Measurements from ENCODE around the gene HMGB1. TPM values are rescaled to one million over a fixed set of nuclear protein-coding genes. Genes with fewer than 3 reads are reported as not detected.
"Not testable (repeated sequence)": the region's sequence is repeated elsewhere in the genome, so short reads cannot be mapped to it uniquely, and the experiment has no call there.

HMGB1 gene
- total and polyA plus RNA-seq, 4 donors: 296 to 749 (median 585) TPM

GRCh38 chr13:30454991-30455390 lies 10.7 kb downstream of the HMGB1 start:
- no peak overlapping the region for H3K27ac ChIP-seq (ENCODE audit: low read depth, low read length)
- no peak for DNase-seq (ENCODE audit: low read depth in 4 of 6, low spot score in 6 of 6)

GRCh38 chr13:30453727-30454126 lies 12.0 kb downstream of the HMGB1 start:
- WGBS (ENCODE audit: insufficient coverage): no CpG with 5 or more reads among the region's 4 CpGs
- no peak overlapping the region for H3K27ac ChIP-seq (ENCODE audit: low read depth, low read length)

More at GRCh38 chr13:30454991-30455390, 10.7 kb downstream of the HMGB1 start:
- peaks cover 3% of the 10 kb centered on the region for H3K36me3 ChIP-seq (ENCODE audit: control insufficient read depth, insufficient read depth, low read length)
- H3K9me3 ChIP-seq (ENCODE audit: control insufficient read depth, insufficient read depth, low read length): no peaks in the 10 kb centered on the region
- no peak overlapping the region for H3K4me3 ChIP-seq (ENCODE audit: low read depth, low read length)
- WGBS (ENCODE audit: insufficient coverage): 78% methylated on average over 2 of the region's 2 CpGs
- no peaks in the 10 kb centered on the region for H3K27me3 ChIP-seq (ENCODE audit: control insufficient read depth, insufficient read depth, low read length)
- peaks cover 2% of the 10 kb centered on the region for H3K4me1 ChIP-seq (ENCODE audit: control insufficient read depth, insufficient read depth, low read length)

DNA sequence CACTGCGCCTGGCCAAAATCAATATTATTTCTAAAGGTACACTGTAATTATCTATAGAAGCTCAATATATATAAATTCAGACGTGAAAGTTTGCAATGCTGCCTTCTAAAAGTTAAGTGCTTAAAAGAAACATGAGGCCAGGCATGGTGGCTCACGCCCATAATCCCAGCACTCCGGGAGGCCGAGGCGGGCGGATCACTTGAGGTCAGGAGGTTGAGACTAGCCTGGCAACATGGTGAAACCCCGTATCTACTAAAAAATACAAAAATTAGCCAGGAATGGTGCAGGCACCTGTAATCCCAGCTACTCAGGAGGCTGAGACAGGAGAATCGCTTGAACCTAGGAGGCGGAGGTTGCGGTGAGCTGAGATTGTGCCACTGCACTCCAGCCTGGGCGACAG lies 14.3 kb downstream of the HMGB1 start:
- not testable (repeated sequence) for H3K27ac ChIP-seq (ENCODE audit: low read depth, low read length); H3K4me1 ChIP-seq (ENCODE audit: control insufficient read depth, insufficient read depth, low read length); DNase-seq (ENCODE audit: low read depth in 4 of 6, low spot score in 6 of 6); H3K9me3 ChIP-seq (ENCODE audit: control insufficient read depth, insufficient read depth, low read length); H3K4me3 ChIP-seq (ENCODE audit: low read depth, low read length); H3K36me3 ChIP-seq (ENCODE audit: control insufficient read depth, insufficient read depth, low read length); H3K27me3 ChIP-seq (ENCODE audit: control insufficient read depth, insufficient read depth, low read length)
- 90% methylated on average over 2 of the region's 12 CpGs for WGBS (ENCODE audit: insufficient coverage)

More at GRCh38 chr13:30453727-30454126, 12.0 kb downstream of the HMGB1 start:
- peaks cover 3% of the 10 kb centered on the region for H3K36me3 ChIP-seq (ENCODE audit: control insufficient read depth, insufficient read depth, low read length)
- no peak for DNase-seq (ENCODE audit: low read depth in 4 of 6, low spot score in 6 of 6)
- no peaks in the 10 kb centered on the region for H3K27me3 ChIP-seq (ENCODE audit: control insufficient read depth, insufficient read depth, low read length)
- no peak overlapping the region for H3K4me3 ChIP-seq (ENCODE audit: low read depth, low read length)
- H3K4me1 ChIP-seq (ENCODE audit: control insufficient read depth, insufficient read depth, low read length): peaks cover 2% of the 10 kb centered on the region
- no peaks in the 10 kb centered on the region for H3K9me3 ChIP-seq (ENCODE audit: control insufficient read depth, insufficient read depth, low read length)

DNA sequence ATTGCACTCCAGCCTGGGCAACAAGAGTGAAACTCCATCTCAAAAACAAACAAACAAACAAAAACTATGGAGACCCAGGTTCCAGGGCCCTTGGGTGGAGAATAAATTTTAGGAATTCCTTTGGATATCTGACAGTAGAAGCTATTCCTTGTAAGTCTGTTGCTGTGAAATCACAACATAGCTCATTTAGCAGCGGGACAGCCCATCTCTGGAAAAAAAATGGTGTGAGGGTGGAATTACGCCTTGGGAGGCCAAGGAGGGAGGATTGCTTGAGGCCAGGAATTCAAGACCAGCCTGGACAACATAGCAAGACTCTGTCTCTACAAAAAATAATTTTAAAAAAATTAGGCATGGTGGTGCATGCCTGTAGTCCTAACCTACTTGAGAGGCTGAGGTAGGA lies 15.7 kb downstream of the HMGB1 start:
- peaks cover 8% of the 10 kb centered on the region for H3K4me1 ChIP-seq (ENCODE audit: control insufficient read depth, insufficient read depth, low read length)
- WGBS (ENCODE audit: insufficient coverage): no CpG with 5 or more reads among the region's 2 CpGs
- H3K9me3 ChIP-seq (ENCODE audit: control insufficient read depth, insufficient read depth, low read length): no peaks in the 10 kb centered on the region
- no peak overlapping the region for H3K4me3 ChIP-seq (ENCODE audit: low read depth, low read length)
- H3K36me3 ChIP-seq (ENCODE audit: control insufficient read depth, insufficient read depth, low read length): no peaks in the 10 kb centered on the region
- no peaks in the 10 kb centered on the region for H3K27me3 ChIP-seq (ENCODE audit: control insufficient read depth, insufficient read depth, low read length)
- H3K27ac ChIP-seq (ENCODE audit: low read depth, low read length): no peak overlapping the region
- no peak for DNase-seq (ENCODE audit: low read depth in 4 of 6, low spot score in 6 of 6)

- Histone ChIP-seq H3K27me3 (ENCODE audit: control insufficient read depth, insufficient read depth, low read length) (no peaks in the 10 kb centered on the region), H3K4me3 (ENCODE audit: low read depth, low read length) (no peak overlapping the region), H3K36me3 (ENCODE audit: control insufficient read depth, insufficient read depth, low read length) (no peaks in the 10 kb centered on the region), H3K27ac (ENCODE audit: low read depth, low read length) (no peak overlapping the region), H3K4me1 (ENCODE audit: control insufficient read depth, insufficient read depth, low read length) (peaks cover 8% of the 10 kb centered on the region), H3K9me3 (ENCODE audit: control insufficient read depth, insufficient read depth, low read length) (no peaks in the 10 kb centered on the region)
- 96% methylated on average over 4 of the region's 4 CpGs for WGBS (ENCODE audit: insufficient coverage)
- no peak for DNase-seq (ENCODE audit: low read depth in 4 of 6, low spot score in 6 of 6)
Observed at GRCh38 chr13:30448441-30448840, 17.3 kb downstream of the HMGB1 start.

DNA sequence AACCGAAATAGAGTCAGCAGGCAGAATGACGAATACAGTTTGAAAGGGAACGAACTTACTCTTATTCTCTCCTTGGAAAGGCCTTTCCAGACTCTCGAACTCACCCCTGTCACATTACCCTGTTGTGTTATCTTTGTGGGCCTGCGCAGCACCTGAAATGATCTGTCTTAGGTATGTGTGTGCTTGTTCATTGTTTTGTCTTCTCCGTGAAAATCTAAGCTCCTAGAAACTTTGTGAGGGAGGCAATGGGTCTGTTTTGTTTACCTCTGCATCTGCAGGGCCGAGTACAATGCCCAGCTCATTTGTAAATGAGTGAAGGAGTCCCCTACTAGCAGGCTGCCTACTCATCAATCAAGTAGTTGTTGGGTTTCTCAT lies 19.6 kb downstream of the HMGB1 start:
- H3K9me3 ChIP-seq (ENCODE audit: control insufficient read depth, insufficient read depth, low read length): no peaks in the 10 kb centered on the region
- no peaks in the 10 kb centered on the region for H3K27me3 ChIP-seq (ENCODE audit: control insufficient read depth, insufficient read depth, low read length)
- H3K27ac ChIP-seq (ENCODE audit: low read depth, low read length): no peak overlapping the region
- peak overlapping the region; percentile 29 for H3K4me3 ChIP-seq (ENCODE audit: low read depth, low read length)
- H3K4me1 ChIP-seq (ENCODE audit: control insufficient read depth, insufficient read depth, low read length): peaks cover 8% of the 10 kb centered on the region
- no peak for DNase-seq (ENCODE audit: low read depth in 4 of 6, low spot score in 6 of 6)
- 21% methylated on average over 5 of the region's 7 CpGs for WGBS (ENCODE audit: insufficient coverage)
- H3K36me3 ChIP-seq (ENCODE audit: control insufficient read depth, insufficient read depth, low read length): no peaks in the 10 kb centered on the region

- Histone ChIP-seq H3K36me3 (ENCODE audit: control insufficient read depth, insufficient read depth, low read length) (no peaks in the 10 kb centered on the region), H3K27me3 (ENCODE audit: control insufficient read depth, insufficient read depth, low read length) (no peaks in the 10 kb centered on the region), H3K4me3 (ENCODE audit: low read depth, low read length) (no peak overlapping the region), H3K27ac (ENCODE audit: low read depth, low read length) (no peak overlapping the region), H3K4me1 (ENCODE audit: control insufficient read depth, insufficient read depth, low read length) (peaks cover 8% of the 10 kb centered on the region), H3K9me3 (ENCODE audit: control insufficient read depth, insufficient read depth, low read length) (no peaks in the 10 kb centered on the region)
- no peak for DNase-seq (ENCODE audit: low read depth in 4 of 6, low spot score in 6 of 6)
- WGBS (ENCODE audit: insufficient coverage): 89% methylated on average over 11 of the region's 12 CpGs
Observed at GRCh38 chr13:30443957-30444404, 21.8 kb downstream of the HMGB1 start.

DNA sequence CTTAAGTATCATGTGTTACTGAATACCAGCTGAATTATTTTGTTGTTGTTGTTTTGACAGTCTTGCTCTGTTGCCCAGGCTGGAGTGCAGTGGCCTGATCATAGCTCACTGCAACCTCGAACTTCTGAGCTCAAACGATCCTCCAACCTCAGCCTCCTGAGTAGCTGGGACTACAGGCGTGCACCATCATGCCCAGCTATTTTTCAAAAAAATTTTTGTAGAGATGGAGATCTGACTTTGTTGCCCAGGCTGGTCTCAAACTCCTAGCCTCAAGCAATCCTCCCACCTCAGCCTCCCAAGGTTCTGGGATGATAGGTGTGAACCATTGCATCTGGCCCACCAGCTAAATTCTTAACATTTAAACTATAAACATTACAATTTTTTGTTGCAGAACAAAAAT lies 22.2 kb downstream of the HMGB1 start:
- H3K27me3 ChIP-seq (ENCODE audit: control insufficient read depth, insufficient read depth, low read length); H3K4me3 ChIP-seq (ENCODE audit: low read depth, low read length); H3K27ac ChIP-seq (ENCODE audit: low read depth, low read length); DNase-seq (ENCODE audit: low read depth in 4 of 6, low spot score in 6 of 6); H3K36me3 ChIP-seq (ENCODE audit: control insufficient read depth, insufficient read depth, low read length); H3K4me1 ChIP-seq (ENCODE audit: control insufficient read depth, insufficient read depth, low read length); H3K9me3 ChIP-seq (ENCODE audit: control insufficient read depth, insufficient read depth, low read length): not testable (repeated sequence)
- no CpG with 5 or more reads among the region's 3 CpGs for WGBS (ENCODE audit: insufficient coverage)

DNA sequence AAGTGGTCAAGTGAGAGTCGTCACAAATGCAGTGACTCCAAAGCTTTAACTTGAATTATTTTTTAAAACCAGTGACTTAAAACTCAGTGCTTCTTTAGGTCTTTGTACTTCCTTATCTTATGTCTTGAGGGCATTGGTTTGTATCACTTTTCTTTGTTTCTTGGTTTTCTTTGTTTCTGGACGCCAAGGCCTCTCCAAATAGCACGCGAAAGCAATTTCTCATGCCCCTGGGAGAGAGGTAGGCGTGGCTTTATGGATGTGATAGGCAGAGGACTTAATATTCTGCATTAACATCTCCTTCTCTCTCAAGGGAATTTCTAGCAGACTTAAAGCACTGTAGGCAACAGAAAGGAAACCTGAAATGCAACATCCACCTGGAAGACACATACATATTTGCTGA lies 22.8 kb downstream of the HMGB1 start:
- H3K36me3 ChIP-seq (ENCODE audit: control insufficient read depth, insufficient read depth, low read length): no peaks in the 10 kb centered on the region
- H3K27me3 ChIP-seq (ENCODE audit: control insufficient read depth, insufficient read depth, low read length): no peaks in the 10 kb centered on the region
- 100% methylated on average over 1 of the region's 5 CpGs for WGBS (ENCODE audit: insufficient coverage)

DNA sequence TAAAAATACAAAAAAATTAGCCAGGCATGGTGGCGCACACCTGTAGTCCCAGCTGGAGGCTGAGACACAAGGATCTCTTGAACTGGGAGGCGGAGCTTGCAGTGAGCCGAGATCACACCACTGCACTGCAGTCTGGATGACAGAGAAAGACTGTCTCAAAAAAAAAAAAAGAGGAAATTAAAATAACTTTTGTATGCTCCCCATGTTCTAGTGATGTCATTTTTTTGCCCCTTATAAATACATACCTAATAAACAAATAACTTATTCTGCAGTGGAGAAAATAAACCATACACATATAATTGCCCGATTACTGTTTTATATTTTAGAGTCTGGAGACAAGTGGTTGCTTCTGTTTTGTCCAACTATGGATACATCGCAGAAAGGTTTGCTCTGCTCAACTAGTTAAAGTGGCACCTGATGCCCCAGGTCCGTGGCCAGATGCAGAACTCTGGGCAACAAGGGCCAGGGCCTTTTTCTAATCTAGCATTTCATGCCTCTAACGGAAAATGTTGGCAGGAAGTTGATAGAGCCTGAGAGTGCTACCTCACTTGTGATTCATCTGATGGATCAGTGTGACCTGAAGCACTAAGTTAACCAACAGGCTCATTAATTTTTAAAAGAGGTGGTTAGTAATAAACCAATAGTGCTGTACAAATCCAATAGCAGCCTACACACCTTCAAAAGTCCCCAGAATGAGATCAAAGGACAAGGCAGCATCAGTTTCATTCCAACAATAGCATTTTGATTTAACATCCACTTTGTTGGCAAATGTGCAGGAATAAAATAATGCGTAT lies 24.6 kb downstream of the HMGB1 start:
- Histone ChIP-seq H3K9me3 (ENCODE audit: control insufficient read depth, insufficient read depth, low read length) (no peaks in the 10 kb centered on the region), H3K27ac (ENCODE audit: low read depth, low read length) (no peak overlapping the region), H3K36me3 (ENCODE audit: control insufficient read depth, insufficient read depth, low read length) (no peaks in the 10 kb centered on the region), H3K27me3 (ENCODE audit: control insufficient read depth, insufficient read depth, low read length) (no peaks in the 10 kb centered on the region), H3K4me3 (ENCODE audit: low read depth, low read length) (no peak overlapping the region), H3K4me1 (ENCODE audit: control insufficient read depth, insufficient read depth, low read length) (peaks cover 8% of the 10 kb centered on the region)
- no peak for DNase-seq (ENCODE audit: low read depth in 4 of 6, low spot score in 6 of 6)
- whole genome bisulfite sequencing (ENCODE audit: insufficient coverage): 25% methylated on average over 4 of the region's 8 CpGs

More for the DNA sequence above, 22.8 kb downstream of the HMGB1 start:
- Histone ChIP-seq H3K27ac (ENCODE audit: low read depth, low read length) (no peak overlapping the region), H3K4me3 (ENCODE audit: low read depth, low read length) (no peak overlapping the region), H3K4me1 (ENCODE audit: control insufficient read depth, insufficient read depth, low read length) (peaks cover 8% of the 10 kb centered on the region), H3K9me3 (ENCODE audit: control insufficient read depth, insufficient read depth, low read length) (no peaks in the 10 kb centered on the region)
- DNase-seq (ENCODE audit: low read depth in 4 of 6, low spot score in 6 of 6): no peak
